Ovary (tissue), 3 donors: ENCODE measurements around the gene SDF2.

ENCODE experiments used
- POLR2A ChIP-seq: fragments of 450-650 bp; IDR thresholded peaks from one replicate; pipeline ENCODE4 v1.6.1; 2017; ENCODE audit warnings: antibody characterized with exemption, mild to moderate bottlenecking, moderate library complexity
- TF ChIP-seq, protein P1 (sequence below), 3 donors: fragments of 450-650 bp in 2 of 3; fragments of 200-600 bp in 1 of 3; IDR thresholded peaks; one replicate each; pipeline versions ENCODE4 v1.5.1 to v1.8.0; 2016 to 2022; ENCODE audit warnings: antibody characterized with exemption in 3 of 3, mild to moderate bottlenecking in 1 of 3
- donor health status: DM: no; HTN: no; CAD: no.

DNA sequence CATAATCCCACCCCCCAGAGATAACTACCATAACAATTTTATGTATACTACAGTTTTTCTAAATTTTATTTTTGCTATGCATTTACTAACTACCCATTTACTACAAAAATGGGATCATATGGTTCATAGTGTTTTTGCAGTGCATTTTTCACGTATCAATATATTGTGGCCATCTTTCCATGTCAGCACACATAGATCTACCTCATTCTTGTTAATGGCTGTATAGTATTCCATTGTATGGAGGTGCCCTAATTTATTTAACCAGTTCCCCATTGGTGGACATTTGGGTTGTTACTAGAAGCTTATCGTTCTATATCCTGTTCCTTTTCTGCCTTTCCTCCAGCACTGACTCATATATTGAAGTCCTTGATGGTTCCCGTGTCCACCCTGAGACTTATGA, 27.3 kb upstream of the SDF2 start:
- TF ChIP-seq, protein P1, sequence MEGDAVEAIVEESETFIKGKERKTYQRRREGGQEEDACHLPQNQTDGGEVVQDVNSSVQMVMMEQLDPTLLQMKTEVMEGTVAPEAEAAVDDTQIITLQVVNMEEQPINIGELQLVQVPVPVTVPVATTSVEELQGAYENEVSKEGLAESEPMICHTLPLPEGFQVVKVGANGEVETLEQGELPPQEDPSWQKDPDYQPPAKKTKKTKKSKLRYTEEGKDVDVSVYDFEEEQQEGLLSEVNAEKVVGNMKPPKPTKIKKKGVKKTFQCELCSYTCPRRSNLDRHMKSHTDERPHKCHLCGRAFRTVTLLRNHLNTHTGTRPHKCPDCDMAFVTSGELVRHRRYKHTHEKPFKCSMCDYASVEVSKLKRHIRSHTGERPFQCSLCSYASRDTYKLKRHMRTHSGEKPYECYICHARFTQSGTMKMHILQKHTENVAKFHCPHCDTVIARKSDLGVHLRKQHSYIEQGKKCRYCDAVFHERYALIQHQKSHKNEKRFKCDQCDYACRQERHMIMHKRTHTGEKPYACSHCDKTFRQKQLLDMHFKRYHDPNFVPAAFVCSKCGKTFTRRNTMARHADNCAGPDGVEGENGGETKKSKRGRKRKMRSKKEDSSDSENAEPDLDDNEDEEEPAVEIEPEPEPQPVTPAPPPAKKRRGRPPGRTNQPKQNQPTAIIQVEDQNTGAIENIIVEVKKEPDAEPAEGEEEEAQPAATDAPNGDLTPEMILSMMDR (IDR thresholded peaks at IDR 0.05), result no peak
- no peak for TF ChIP-seq POLR2A
